OCI-LY1 (cell line): ENCODE results near the gene LIX1L.

Source experiments
- H2AFZ ChIP-seq: fragments of 200-600 bp; sonication (generic), shearing (Covaris generic); 2 replicates; pipeline ENCODE4 v1.6.0; 2014; ENCODE audit warnings: antibody characterized with exemption, mild to moderate bottlenecking, low read length
- H3F3A ChIP-seq: fragments of 200-600 bp; sonication (generic), shearing (Covaris generic); 2 replicates; pipeline ENCODE4 v1.6.0; 2014; ENCODE audit warnings: mild to moderate bottlenecking, antibody characterized with exemption, low read length, moderate library complexity; ENCODE audit not compliant: insufficient read depth
- H3K27ac ChIP-seq: fragments of 200-600 bp; sonication (generic); 2 replicates; pipeline ENCODE4 v1.5.1; 2014; ENCODE audit warnings: low read length, mixed run types, mild to moderate bottlenecking, low read depth; ENCODE audit not compliant: poor library complexity, severe bottlenecking
- H3K27me3 ChIP-seq: fragments of 200-600 bp; sonication (generic); 2 replicates; pipeline ENCODE4 v1.6.0; 2014; ENCODE audit warnings: antibody characterized with exemption, mild to moderate bottlenecking, low read length, moderate library complexity; ENCODE audit not compliant: insufficient read depth
- H3K36me3 ChIP-seq: fragments of 200-600 bp; sonication (generic); 2 replicates; pipeline ENCODE4 v1.6.1; 2014; ENCODE audit warnings: mild to moderate bottlenecking, antibody characterized with exemption, low read length, moderate library complexity, mixed read lengths; ENCODE audit not compliant: insufficient read depth
- H3K4me1 ChIP-seq: fragments of 200-600 bp; sonication (generic); 2 replicates; pipeline ENCODE4 v1.5.1; 2014; ENCODE audit warnings: mild to moderate bottlenecking, low read length, moderate library complexity; ENCODE audit not compliant: insufficient read depth, severe bottlenecking
- H3K4me2 ChIP-seq: fragments of 200-600 bp; sonication (generic), shearing (Covaris generic); 2 replicates; pipeline ENCODE4 v1.6.1; 2014; ENCODE audit warnings: low read length
- H3K4me3 ChIP-seq: fragments of 200-600 bp; sonication (generic); 2 replicates; pipeline ENCODE4 v1.5.1; 2014; ENCODE audit warnings: low read length, low read depth, mild to moderate bottlenecking, mixed read lengths; ENCODE audit not compliant: poor library complexity, severe bottlenecking
- H3K79me2 ChIP-seq: fragments of 200-600 bp; shearing (Covaris generic); 2 replicates; pipeline ENCODE4 v1.6.1; 2016; ENCODE audit warnings: mixed run types, low read length, mixed read lengths; ENCODE audit not compliant: insufficient read depth
- H3K9ac ChIP-seq: fragments of 200-600 bp; sonication (generic), shearing (Covaris generic); 2 replicates; pipeline ENCODE4 v1.6.1; 2014; ENCODE audit warnings: mild to moderate bottlenecking, low read length, mixed read lengths
- H3K9me2 ChIP-seq: fragments of 200-600 bp; sonication (generic), shearing (Covaris generic); 2 replicates; pipeline ENCODE4 v1.6.1; 2014; ENCODE audit warnings: low read depth, mild to moderate bottlenecking, low read length, mixed read lengths
- H3K9me3 ChIP-seq: fragments of 200-600 bp; shearing (Covaris generic); 2 replicates; pipeline ENCODE4 v1.6.1; 2014; ENCODE audit warnings: low read length, mixed read lengths
- H4K20me1 ChIP-seq: fragments of 200-600 bp; sonication (generic), shearing (Covaris generic); 2 replicates; pipeline ENCODE4 v1.6.0; 2016; ENCODE audit warnings: mild to moderate bottlenecking, low read length; ENCODE audit not compliant: insufficient read depth
- CTCF ChIP-seq: fragments of 200-600 bp; sonication (generic), shearing (Covaris generic); IDR thresholded peaks from 2 replicates; pipeline ENCODE4 v1.5.1; 2017; ENCODE audit warnings: mild to moderate bottlenecking, antibody characterized with exemption, low read length, moderate library complexity, mixed read lengths
- EZH2 ChIP-seq: fragments of 200-600 bp; sonication (generic), shearing (Covaris generic); IDR thresholded peaks from 2 replicates; pipeline ENCODE4 v1.8.0; 2017; ENCODE audit warnings: borderline replicate concordance, mixed run types, mild to moderate bottlenecking, antibody characterized with exemption, low read length, moderate library complexity, mixed read lengths

Gene LIX1L

GRCh38 chr1:145887631-145888030 is 70.2 kb downstream of the LIX1L start:
- H3F3A ChIP-seq, result no peaks in the 10 kb centered on the region
- no peaks in the 10 kb centered on the region for H3K9me2 ChIP-seq
- no peak overlapping the region for H3K4me3 ChIP-seq
- no peaks in the 10 kb centered on the region for H4K20me1 ChIP-seq
- no peak overlapping the region for H3K4me2 ChIP-seq
- H3K9ac ChIP-seq, result no peak overlapping the region
- H3K4me1 ChIP-seq, result peaks cover 7% of the 10 kb centered on the region
- no peak overlapping the region for H2AFZ ChIP-seq
- H3K79me2 ChIP-seq, result no peaks in the 10 kb centered on the region
- no peak overlapping the region for H3K27ac ChIP-seq
- H3K9me3 ChIP-seq, result no peaks in the 10 kb centered on the region
- TF ChIP-seq CTCF, result no peak
- TF ChIP-seq EZH2, result no peak
- no peaks in the 10 kb centered on the region for H3K36me3 ChIP-seq
- H3K27me3 ChIP-seq, result peaks cover 19% of the 10 kb centered on the region; the same call in 1 of the 2 replicates

- no peaks in the 10 kb centered on the region for H3K9me3 ChIP-seq
- no peak overlapping the region for H3K9ac ChIP-seq
- no peak overlapping the region for H3K4me3 ChIP-seq
- H3K27me3 ChIP-seq, result peaks cover 19% of the 10 kb centered on the region; the same call in 1 of the 2 replicates
- no peak overlapping the region for H2AFZ ChIP-seq
- H3K36me3 ChIP-seq, result no peaks in the 10 kb centered on the region
- peaks cover 7% of the 10 kb centered on the region for H3K4me1 ChIP-seq
- no peaks in the 10 kb centered on the region for H4K20me1 ChIP-seq
- no peaks in the 10 kb centered on the region for H3F3A ChIP-seq
- H3K79me2 ChIP-seq, result no peaks in the 10 kb centered on the region
- H3K27ac ChIP-seq, result no peak overlapping the region
- TF ChIP-seq CTCF (no peak), EZH2 (no peak)
- H3K4me2 ChIP-seq, result no peak overlapping the region
- no peaks in the 10 kb centered on the region for H3K9me2 ChIP-seq
Measured at GRCh38 chr1:145886816-145887215, 71.0 kb downstream of the LIX1L start.

- Histone ChIP-seq H2AFZ (no peak overlapping the region), H3F3A (no peaks in the 10 kb centered on the region), H3K9me2 (no peaks in the 10 kb centered on the region), H3K4me2 (peak overlapping the region; percentile 75), H3K27ac (no peak overlapping the region), H3K36me3 (no peaks in the 10 kb centered on the region), H3K4me3 (peak overlapping the region; percentile 63), H4K20me1 (no peaks in the 10 kb centered on the region), H3K4me1 (peaks cover 7% of the 10 kb centered on the region), H3K9me3 (no peaks in the 10 kb centered on the region), H3K9ac (no peak overlapping the region; the same call in 1 of the 2 replicates), H3K27me3 (peaks cover 19% of the 10 kb centered on the region; the same call in 1 of the 2 replicates), H3K79me2 (no peaks in the 10 kb centered on the region)
- no peak for TF ChIP-seq EZH2
- no peak for TF ChIP-seq CTCF
Measured at GRCh38 chr1:145886390-145886789, 71.4 kb downstream of the LIX1L start.
